Mesothelial cell of epicardium (in vitro differentiated cells): Measurements from ENCODE around the gene STH. TPM values are rescaled to one million over a fixed set of nuclear protein-coding genes. Genes with fewer than 3 reads are reported as not detected.

ENCODE experiments used
- DNase-seq, 2 experiments: peaks; one replicate each; pipeline ENCODE4 v3.0.0; 2021; ENCODE audit warnings: low spot score in 2 of 2; ENCODE audit not compliant: unreplicated experiment in 2 of 2
- H3K27ac Mint-ChIP-seq: 2 replicates; pipeline ENCODE4 v1.8.0; 2021; ENCODE audit warnings: mixed read lengths
- H3K27me3 Mint-ChIP-seq: 2 replicates; pipeline ENCODE4 v1.8.0; 2021; ENCODE audit warnings: low read depth, mixed read lengths
- H3K36me3 Mint-ChIP-seq: 2 replicates; pipeline ENCODE4 v1.8.0; 2021; ENCODE audit warnings: mixed read lengths
- H3K4me1 Mint-ChIP-seq: 2 replicates; pipeline ENCODE4 v1.8.0; 2021; ENCODE audit warnings: mixed read lengths
- H3K4me3 Mint-ChIP-seq: 2 replicates; pipeline ENCODE4 v1.8.0; 2021; ENCODE audit warnings: mild to moderate bottlenecking, moderate library complexity, mixed read lengths
- H3K9me3 Mint-ChIP-seq: 2 replicates; pipeline ENCODE4 v1.8.0; 2021; ENCODE audit warnings: mixed read lengths
- total RNA-seq: library from RNA; stranded (reverse); gene quantifications from 3 replicates; pipeline ENCODE4 v1.2.1, GENCODE V29; 2021
- TF ChIP-seq, protein P1 (sequence below): fragments of 200-600 bp; sonication (generic); IDR thresholded peaks from one replicate; pipeline ENCODE4 v1.5.0; 2021; ENCODE audit warnings: antibody characterized with exemption; ENCODE audit not compliant: unreplicated experiment

STH gene
- total RNA-seq, 1 donor from 2014 or later: not detected

DNA sequence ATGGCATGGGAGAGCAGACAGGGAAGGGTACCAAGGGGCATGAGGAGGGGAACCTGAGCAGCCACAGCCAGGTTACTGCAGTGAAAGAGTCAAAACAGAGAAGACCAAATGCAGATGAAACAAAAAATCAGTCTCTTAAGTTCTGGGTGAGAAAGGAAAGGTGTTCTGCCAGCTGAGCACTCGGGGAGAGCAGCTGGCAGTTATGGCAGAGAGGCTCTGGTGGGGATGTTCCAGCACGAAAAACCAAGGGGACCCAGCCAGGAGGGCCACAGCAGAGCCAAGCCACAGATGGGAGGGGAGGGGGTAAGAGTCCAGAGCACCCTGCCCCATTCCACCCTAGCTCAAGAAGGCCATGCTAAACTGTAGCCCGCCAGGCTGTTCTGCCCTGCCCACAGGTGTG lies 31.7 kb downstream of the STH start:
- TF ChIP-seq, protein P1, sequence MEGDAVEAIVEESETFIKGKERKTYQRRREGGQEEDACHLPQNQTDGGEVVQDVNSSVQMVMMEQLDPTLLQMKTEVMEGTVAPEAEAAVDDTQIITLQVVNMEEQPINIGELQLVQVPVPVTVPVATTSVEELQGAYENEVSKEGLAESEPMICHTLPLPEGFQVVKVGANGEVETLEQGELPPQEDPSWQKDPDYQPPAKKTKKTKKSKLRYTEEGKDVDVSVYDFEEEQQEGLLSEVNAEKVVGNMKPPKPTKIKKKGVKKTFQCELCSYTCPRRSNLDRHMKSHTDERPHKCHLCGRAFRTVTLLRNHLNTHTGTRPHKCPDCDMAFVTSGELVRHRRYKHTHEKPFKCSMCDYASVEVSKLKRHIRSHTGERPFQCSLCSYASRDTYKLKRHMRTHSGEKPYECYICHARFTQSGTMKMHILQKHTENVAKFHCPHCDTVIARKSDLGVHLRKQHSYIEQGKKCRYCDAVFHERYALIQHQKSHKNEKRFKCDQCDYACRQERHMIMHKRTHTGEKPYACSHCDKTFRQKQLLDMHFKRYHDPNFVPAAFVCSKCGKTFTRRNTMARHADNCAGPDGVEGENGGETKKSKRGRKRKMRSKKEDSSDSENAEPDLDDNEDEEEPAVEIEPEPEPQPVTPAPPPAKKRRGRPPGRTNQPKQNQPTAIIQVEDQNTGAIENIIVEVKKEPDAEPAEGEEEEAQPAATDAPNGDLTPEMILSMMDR: no peak
- H3K4me1 Mint-ChIP-seq: no peaks in the 10 kb centered on the region
- H3K27ac Mint-ChIP-seq: no peak overlapping the region
- no peak overlapping the region for H3K4me3 Mint-ChIP-seq
- peaks cover 47% of the 10 kb centered on the region for H3K36me3 Mint-ChIP-seq
- no peak for DNase-seq
- no peaks in the 10 kb centered on the region for H3K27me3 Mint-ChIP-seq
- no peaks in the 10 kb centered on the region for H3K9me3 Mint-ChIP-seq

DNA sequence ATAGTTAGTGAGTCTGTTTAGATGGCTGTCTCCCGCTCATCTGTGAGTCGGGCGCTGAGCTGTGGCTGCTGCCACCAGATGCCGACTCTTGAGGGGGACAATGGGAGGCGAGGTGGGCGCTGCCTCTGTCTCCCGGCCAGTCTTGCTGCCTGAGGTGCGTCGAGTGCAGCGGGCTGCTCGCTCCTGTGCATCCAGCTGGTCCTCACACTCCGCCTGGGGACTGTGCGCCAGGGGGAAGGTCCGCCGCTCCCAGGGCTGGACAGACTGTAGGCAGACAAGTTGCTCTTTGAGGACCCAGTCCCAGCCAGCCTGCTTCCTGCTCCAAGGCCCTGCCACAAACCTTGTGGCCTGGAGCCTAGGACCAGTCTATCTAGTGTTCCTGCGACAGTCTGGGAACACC lies 32.4 kb downstream of the STH start:
- no peak overlapping the region for H3K27ac Mint-ChIP-seq
- H3K9me3 Mint-ChIP-seq: no peaks in the 10 kb centered on the region
- peaks cover 47% of the 10 kb centered on the region for H3K36me3 Mint-ChIP-seq
- H3K4me3 Mint-ChIP-seq: no peak overlapping the region
- H3K27me3 Mint-ChIP-seq: no peaks in the 10 kb centered on the region
- H3K4me1 Mint-ChIP-seq: no peaks in the 10 kb centered on the region
- TF ChIP-seq, protein P1: no peak
- no peak for DNase-seq

DNA sequence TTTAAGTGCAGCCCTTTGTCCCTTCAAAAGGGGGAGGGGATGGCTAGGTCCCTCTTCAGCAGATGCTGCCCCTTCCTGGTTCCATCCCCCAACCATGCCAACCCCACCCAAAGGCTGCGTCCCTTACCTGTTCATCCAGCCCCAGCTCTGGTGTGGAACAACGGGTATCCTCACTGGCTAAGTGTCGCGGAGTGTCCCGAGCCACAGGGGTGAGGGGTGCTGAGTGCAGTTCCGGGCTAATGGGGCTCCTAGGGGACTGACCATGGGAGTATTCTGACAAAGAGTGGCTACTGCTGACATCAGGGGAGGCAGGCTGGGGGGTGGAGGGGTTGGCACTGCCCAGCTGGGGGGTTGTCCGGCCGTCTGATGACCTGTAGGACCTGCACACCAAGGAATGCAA lies 32.9 kb downstream of the STH start:
- no peaks in the 10 kb centered on the region for H3K27me3 Mint-ChIP-seq
- no peak for DNase-seq
- H3K4me1 Mint-ChIP-seq: no peaks in the 10 kb centered on the region
- H3K9me3 Mint-ChIP-seq: no peaks in the 10 kb centered on the region
- no peak overlapping the region for H3K4me3 Mint-ChIP-seq
- TF ChIP-seq, protein P1: no peak
- peaks cover 47% of the 10 kb centered on the region for H3K36me3 Mint-ChIP-seq
- no peak overlapping the region for H3K27ac Mint-ChIP-seq

DNA sequence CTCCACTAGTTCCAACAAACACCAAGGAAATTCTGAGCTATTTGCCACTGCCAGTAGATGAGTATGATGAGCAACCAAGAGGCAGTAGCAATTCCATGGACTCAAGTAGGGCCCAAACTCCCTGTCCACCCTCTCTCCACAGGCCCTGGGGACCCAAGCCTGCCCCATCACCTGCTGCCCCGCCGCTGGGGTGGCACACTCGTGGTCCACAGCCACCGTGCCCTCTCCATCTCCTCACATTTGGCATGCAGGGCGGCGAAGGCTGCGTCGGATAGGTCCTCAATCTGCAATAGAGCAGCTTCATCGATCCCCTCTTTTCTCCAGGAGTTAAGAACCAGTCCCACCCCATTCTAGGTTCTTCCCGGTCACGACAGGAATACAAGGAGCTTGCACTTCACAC lies 33.9 kb downstream of the STH start:
- Mint-ChIP-seq H3K9me3 (no peaks in the 10 kb centered on the region), H3K27me3 (no peaks in the 10 kb centered on the region), H3K4me3 (no peak overlapping the region), H3K4me1 (no peaks in the 10 kb centered on the region), H3K27ac (no peak overlapping the region), H3K36me3 (peaks cover 49% of the 10 kb centered on the region)
- TF ChIP-seq, protein P1: no peak
- DNase-seq: no peak

DNA sequence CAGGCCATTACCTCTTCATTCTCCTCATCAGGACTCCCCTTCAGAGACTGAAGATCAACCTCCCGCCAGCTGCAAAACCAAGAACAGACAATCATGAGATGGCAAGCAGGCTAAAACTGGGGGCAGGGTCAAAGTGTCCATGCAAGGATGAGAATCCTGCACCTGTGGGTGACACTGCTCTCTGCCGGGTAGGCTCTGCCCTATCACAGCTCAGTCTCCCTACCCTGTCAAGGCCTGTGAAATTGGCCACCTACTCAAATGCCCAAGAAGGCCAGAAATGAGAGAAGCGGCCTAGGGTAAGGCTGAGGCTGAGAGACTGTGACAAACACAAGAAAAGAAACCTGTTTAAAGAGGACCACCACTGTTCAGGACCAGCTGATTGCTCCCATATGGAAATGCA lies 34.3 kb downstream of the STH start:
- no peak overlapping the region for H3K4me3 Mint-ChIP-seq
- no peak for DNase-seq
- no peaks in the 10 kb centered on the region for H3K27me3 Mint-ChIP-seq
- H3K9me3 Mint-ChIP-seq: no peaks in the 10 kb centered on the region
- no peaks in the 10 kb centered on the region for H3K4me1 Mint-ChIP-seq
- TF ChIP-seq, protein P1: no peak
- no peak overlapping the region for H3K27ac Mint-ChIP-seq
- H3K36me3 Mint-ChIP-seq: peaks cover 54% of the 10 kb centered on the region
